Fibroblast of the aortic adventitia (primary cell): ENCODE results near the gene EDN1. TPM values are rescaled to one million over a fixed set of nuclear protein-coding genes. Genes with fewer than 3 reads are reported as not detected.

Source experiments
- DNase-seq: peaks from one replicate; pipeline ENCODE4 v3.0.0-alpha.2; 2010; ENCODE audit warnings: low read depth
- H3K4me3 ChIP-seq: 2 replicates; pipeline ENCODE4 v1.5.1; 2011; ENCODE audit warnings: low read depth, mild to moderate bottlenecking, control low read depth, low read length, moderate library complexity
- total RNA-seq: library from RNA; depleted of rRNA; stranded (reverse); fragments of >200 nt; gene quantifications from 2 replicates; pipeline ENCODE4 v1.2.3, GENCODE V29; 2012; ENCODE audit warnings: low replicate concordance
- TF ChIP-seq, protein P1 (sequence below): IDR thresholded peaks from 2 replicates; pipeline ENCODE4 v1.5.1; 2011; ENCODE audit warnings: mild to moderate bottlenecking, low read length, control low read depth, inconsistent platforms; ENCODE audit not compliant: insufficient read depth

Gene EDN1
- total RNA-seq, 1 donor: 7.4 TPM

DNA sequence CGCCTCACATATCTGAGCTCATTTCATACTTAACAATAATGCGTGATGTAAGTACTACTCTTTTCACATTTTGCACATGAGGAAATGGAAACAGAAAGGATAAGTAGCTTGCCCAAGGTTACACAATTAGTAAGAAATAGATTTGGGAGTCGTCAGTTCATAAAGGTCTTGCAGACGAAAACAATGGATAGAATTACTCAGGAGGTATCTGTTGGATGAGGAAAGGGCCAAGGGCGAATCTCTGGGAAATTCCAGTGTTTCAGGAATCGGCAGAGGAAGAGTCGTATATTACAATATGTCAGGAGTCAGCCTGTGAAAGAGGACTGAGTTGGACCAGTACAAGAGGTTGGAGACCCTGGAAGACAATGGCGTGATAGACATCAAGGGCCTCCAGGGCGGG is 12.8 kb upstream of the EDN1 start:
- DNase-seq: no peak
- TF ChIP-seq, protein P1, sequence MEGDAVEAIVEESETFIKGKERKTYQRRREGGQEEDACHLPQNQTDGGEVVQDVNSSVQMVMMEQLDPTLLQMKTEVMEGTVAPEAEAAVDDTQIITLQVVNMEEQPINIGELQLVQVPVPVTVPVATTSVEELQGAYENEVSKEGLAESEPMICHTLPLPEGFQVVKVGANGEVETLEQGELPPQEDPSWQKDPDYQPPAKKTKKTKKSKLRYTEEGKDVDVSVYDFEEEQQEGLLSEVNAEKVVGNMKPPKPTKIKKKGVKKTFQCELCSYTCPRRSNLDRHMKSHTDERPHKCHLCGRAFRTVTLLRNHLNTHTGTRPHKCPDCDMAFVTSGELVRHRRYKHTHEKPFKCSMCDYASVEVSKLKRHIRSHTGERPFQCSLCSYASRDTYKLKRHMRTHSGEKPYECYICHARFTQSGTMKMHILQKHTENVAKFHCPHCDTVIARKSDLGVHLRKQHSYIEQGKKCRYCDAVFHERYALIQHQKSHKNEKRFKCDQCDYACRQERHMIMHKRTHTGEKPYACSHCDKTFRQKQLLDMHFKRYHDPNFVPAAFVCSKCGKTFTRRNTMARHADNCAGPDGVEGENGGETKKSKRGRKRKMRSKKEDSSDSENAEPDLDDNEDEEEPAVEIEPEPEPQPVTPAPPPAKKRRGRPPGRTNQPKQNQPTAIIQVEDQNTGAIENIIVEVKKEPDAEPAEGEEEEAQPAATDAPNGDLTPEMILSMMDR: no peak
- H3K4me3 ChIP-seq: no peak overlapping the region

DNA sequence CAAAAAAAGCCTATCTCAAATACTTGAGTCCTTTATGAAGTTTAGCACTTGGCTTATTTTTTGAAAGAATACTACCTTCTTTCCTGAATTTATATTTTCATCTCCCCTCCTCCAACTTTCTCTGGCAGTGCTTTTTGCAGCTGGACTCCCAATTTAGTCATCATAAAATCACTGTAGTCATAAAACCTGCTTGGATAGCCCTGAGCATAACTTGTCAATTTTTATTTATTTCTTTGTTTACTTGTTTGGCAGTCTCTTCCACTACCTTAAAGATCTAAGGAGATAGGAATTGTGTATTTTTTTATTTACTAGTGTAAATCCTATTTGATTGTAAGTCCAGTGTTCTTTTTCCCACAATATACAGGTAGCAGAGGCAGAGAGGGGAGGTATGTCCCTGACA is 11.2 kb upstream of the EDN1 start:
- DNase-seq: no peak
- H3K4me3 ChIP-seq: no peak overlapping the region
- TF ChIP-seq, protein P1: no peak

DNA sequence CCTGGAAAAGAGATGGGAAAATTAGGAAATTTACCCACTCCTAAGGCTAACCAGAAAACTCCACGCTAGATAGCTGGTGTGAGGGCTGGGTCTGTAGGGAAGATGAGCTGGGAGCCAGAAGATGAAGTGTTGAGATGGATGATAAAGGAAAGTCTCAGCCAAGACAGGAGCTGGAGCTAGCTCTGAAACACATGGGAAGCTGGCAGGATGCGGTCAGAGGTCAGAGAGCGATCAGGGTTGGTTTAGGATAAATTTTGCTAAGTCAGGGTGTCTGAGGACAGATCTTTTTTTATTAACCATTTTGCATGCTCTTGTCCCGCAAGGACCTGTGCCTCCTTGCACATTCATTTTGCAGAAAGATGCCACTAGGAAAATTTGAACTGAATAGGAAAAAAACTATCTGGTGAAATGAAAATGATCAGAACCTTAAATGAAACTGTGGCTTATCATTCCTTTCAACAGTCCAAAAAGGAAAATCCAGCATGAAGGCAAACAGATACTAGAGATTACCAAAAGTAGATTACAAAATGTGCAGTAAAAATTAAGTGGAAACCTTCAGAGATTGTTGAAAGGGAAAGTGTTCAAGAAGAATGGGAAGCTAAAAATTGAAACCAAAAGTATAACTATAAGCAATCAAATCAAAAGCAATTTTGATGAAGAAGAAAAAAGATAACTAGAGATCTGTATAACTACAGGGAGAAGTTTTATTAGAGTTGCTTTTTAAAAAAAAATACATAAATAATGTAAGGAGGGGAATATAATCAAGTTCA is 10.7 kb upstream of the EDN1 start:
- DNase-seq: no peak
- no peak overlapping the region for H3K4me3 ChIP-seq
- TF ChIP-seq, protein P1: no peak

DNA sequence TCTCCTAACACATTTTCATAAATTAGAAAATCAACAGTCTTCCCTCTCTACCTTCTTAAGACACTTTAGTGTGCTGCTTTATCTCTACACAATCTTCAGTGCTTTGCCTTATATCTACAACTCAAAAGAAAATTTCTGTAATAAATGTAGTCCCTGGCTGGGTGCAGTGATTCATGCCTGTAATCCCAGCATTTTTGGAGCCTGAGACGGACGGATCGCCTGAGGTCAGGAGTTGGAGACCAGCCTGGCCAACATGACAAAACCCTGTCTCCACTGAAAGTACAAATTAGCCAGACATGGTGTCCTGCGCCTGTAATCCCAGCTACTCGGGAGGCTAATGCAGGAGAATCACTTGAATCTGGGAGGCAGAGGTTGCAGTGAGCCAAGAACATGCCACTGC is 9.7 kb upstream of the EDN1 start:
- peak; percentile 60 for DNase-seq
- H3K4me3 ChIP-seq: no peak overlapping the region
- TF ChIP-seq, protein P1: no peak

DNA sequence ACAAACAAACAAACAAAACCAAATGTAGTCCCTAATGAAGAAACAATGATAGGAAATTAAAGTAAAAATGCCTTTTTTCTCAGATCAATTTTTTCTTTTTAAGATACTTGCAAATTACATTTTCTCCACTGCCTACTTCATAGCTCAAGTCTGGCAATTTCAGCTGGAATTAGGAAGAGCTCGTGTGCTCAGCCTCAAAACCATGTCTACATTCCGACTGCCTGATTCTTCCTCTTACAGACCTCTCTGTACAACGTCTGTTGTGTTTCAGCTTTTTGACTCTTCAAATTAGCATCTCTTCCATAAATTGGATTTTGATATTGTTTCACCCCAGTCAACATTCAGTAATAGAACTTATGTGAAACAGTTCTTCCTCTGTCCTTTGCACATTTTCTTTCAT is 9.3 kb upstream of the EDN1 start:
- TF ChIP-seq, protein P1: no peak
- DNase-seq: no peak
- no peak overlapping the region for H3K4me3 ChIP-seq

DNA sequence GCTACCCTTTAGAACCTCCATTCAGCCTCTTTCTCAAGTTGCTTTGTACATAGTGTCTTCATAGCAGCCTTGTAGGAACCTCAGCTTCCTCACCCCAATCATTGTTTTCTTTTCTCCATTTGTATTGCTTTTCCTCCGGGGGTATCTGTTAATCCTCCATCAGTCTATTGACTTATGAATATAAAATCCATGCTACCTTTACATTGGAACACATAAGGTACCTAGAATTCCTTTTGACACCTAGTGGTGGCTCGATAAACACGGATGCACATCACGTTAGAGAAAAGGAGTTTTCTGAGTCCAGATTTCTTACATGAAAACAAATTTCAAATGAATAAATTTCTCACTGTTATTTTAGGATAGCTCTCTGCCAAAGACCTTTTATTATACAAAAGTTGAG is 6.3 kb upstream of the EDN1 start:
- TF ChIP-seq, protein P1: no peak
- no peak for DNase-seq
- H3K4me3 ChIP-seq: no peak overlapping the region
